ENCODE results near the gene PRC1. TPM values are rescaled to one million over a fixed set of nuclear protein-coding genes. Genes with fewer than 3 reads are reported as not detected.
A peak's percentile ranks its signal among the peaks of the same experiment; 100 is the strongest.

Gene PRC1
- total and polyA plus RNA-seq, 3 experiments from 2014 or later, result 3.4 to 79.9 (median 79.7) TPM

- CTCF ChIA-PET, result interaction anchor here (0.8 to 2.1 kb wide), 6 partner anchors 12 to 32 kb away, joined by 3 to 5 read pairs (median 3); partner anchors contain the start of gene HDDC3
- no peaks in the 10 kb centered on the region for H3K9me3 Mint-ChIP-seq
- peak overlapping the region in 1 of 8 donors; percentile 13 for H3K27ac Mint-ChIP-seq
- no peaks in the 10 kb centered on the region for H3K9me3 ChIP-seq (ENCODE audit: low read length)
- H3K36me3 ChIP-seq (ENCODE audit: insufficient read depth, low read length), result peaks cover 62% of the 10 kb centered on the region
- H3K4me3 Mint-ChIP-seq, result no peak overlapping the region
- H3K4me1 Mint-ChIP-seq, result peaks cover 0 to 8% (median 0%) of the 10 kb centered on the region in 3 donors
- POLR2A ChIA-PET, result no interaction called here
- peaks cover 0 to 4% of the 10 kb centered on the region in 2 donors for H3K27me3 Mint-ChIP-seq
- H3K27ac ChIP-seq (ENCODE audit: low read depth, low read length), result no peak overlapping the region
- H3K27me3 ChIP-seq (ENCODE audit: insufficient read depth, low read length, poor library complexity, severe bottlenecking), result no peaks in the 10 kb centered on the region
- H3K4me3 ChIP-seq (ENCODE audit: low read length), result no peak overlapping the region
- H3K4me1 ChIP-seq (ENCODE audit: insufficient read depth, low read length), result no peaks in the 10 kb centered on the region
- no peak for DNase-seq
- H3K36me3 Mint-ChIP-seq, result peaks cover 4 to 85% (median 23%) of the 10 kb centered on the region in 3 donors
These were observed 76.1 kb downstream of the PRC1 start for GRCh38 chr15:90918034-90918788.

- Histone ChIP-seq H3K36me3 (ENCODE audit: insufficient read depth, low read length) (peaks cover 68% of the 10 kb centered on the region), H3K27ac (ENCODE audit: low read depth, low read length) (no peak overlapping the region), H3K27me3 (ENCODE audit: insufficient read depth, low read length, poor library complexity, severe bottlenecking) (no peaks in the 10 kb centered on the region), H3K9me3 (ENCODE audit: low read length) (no peaks in the 10 kb centered on the region), H3K4me3 (ENCODE audit: low read length) (no peak overlapping the region), H3K4me1 (ENCODE audit: insufficient read depth, low read length) (no peaks in the 10 kb centered on the region)
- H3K9me3 Mint-ChIP-seq, result no peaks in the 10 kb centered on the region
- CTCF ChIA-PET, result interaction anchor here (0.9 to 2.1 kb wide), 3 partner anchors 15 to 17 kb away, joined by 3 to 5 read pairs (median 4); partner anchors contain the start of gene HDDC3
- H3K27ac Mint-ChIP-seq, result no peak overlapping the region
- POLR2A ChIA-PET, result no interaction called here
- H3K36me3 Mint-ChIP-seq, result peaks cover 4 to 92% (median 26%) of the 10 kb centered on the region in 3 donors
- H3K27me3 Mint-ChIP-seq, result peaks cover 0 to 4% of the 10 kb centered on the region in 2 donors
- peaks cover 0 to 4% (median 0%) of the 10 kb centered on the region in 3 donors for H3K4me1 Mint-ChIP-seq
- H3K4me3 Mint-ChIP-seq, result no peak overlapping the region
- DNase-seq, result no peak
These were observed 76.8 kb downstream of the PRC1 start for GRCh38 chr15:90917569-90917968.

DNA sequence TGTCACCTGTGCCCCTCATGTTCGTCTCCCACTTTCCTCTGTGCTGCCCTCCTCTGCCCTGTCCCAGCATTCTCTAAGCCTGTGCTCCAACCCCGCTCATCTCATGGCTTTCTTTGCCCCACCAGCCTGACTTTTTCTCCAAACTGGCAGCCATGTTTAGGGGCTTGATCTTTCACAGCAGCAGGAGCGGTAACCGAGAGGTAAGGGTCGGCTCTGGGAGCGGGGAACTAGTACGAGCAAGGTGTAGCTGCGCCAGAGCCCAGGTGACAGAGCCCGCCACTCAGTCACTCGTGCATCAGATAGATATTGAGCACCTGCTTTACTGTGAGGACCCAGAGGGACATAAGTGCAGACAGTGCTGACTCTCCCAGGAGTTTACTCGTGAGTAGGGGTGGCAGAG lies 77.9 kb downstream of the PRC1 start:
- no peaks in the 10 kb centered on the region for H3K9me3 ChIP-seq (ENCODE audit: low read length)
- no peak for DNase-seq
- H3K4me3 ChIP-seq (ENCODE audit: low read length), result no peak overlapping the region
- peaks cover 4 to 97% (median 26%) of the 10 kb centered on the region in 3 donors for H3K36me3 Mint-ChIP-seq
- H3K27me3 Mint-ChIP-seq, result peaks cover 0 to 4% of the 10 kb centered on the region in 2 donors
- peaks cover 79% of the 10 kb centered on the region for H3K36me3 ChIP-seq (ENCODE audit: insufficient read depth, low read length)
- ChIA-PET POLR2A (no interaction called here), CTCF (no interaction called here)
- H3K27me3 ChIP-seq (ENCODE audit: insufficient read depth, low read length, poor library complexity, severe bottlenecking), result no peaks in the 10 kb centered on the region
- no peaks in the 10 kb centered on the region for H3K4me1 Mint-ChIP-seq
- peak overlapping the region; percentile 43 for H3K27ac ChIP-seq (ENCODE audit: low read depth, low read length)
- H3K27ac Mint-ChIP-seq, result no peak overlapping the region
- no peaks in the 10 kb centered on the region for H3K4me1 ChIP-seq (ENCODE audit: insufficient read depth, low read length)
- H3K4me3 Mint-ChIP-seq, result no peak overlapping the region
- H3K9me3 Mint-ChIP-seq, result no peaks in the 10 kb centered on the region

Other genes starting within 250 kb of the PRC1 start
- gene FURIN, start 125.9 kb downstream of the PRC1 start, total RNA-seq, result 100 to 1,000 TPM; 121 to 124 TPM
- 11.7 TPM for gene FURIN, start 125.9 kb downstream of the PRC1 start, polyA plus RNA-seq
- gene FES, start 110.0 kb downstream of the PRC1 start, total RNA-seq, result 1 to 10 TPM; 2.5 to 2.6 TPM
- gene FES, start 110.0 kb downstream of the PRC1 start, polyA plus RNA-seq, result 0.28 TPM
- gene MAN2A2, start 91.2 kb downstream of the PRC1 start, total RNA-seq, result 10 to 100 TPM; 90.7 to 92.7 TPM
- 10.8 TPM for gene MAN2A2, start 91.2 kb downstream of the PRC1 start, polyA plus RNA-seq
- gene HDDC3, start 62.0 kb downstream of the PRC1 start, total RNA-seq, result 10 to 100 TPM; 39.5 to 43.5 TPM
- 34.7 TPM for gene HDDC3, start 62.0 kb downstream of the PRC1 start, polyA plus RNA-seq
- gene UNC45A, start 59.2 kb downstream of the PRC1 start, total RNA-seq, result 10 to 100 TPM; 74.6 to 78.2 TPM
- 68.6 TPM for gene UNC45A, start 59.2 kb downstream of the PRC1 start, polyA plus RNA-seq
- 10 to 100 TPM; 20.9 to 21.7 TPM for gene RCCD1, start 39.7 kb downstream of the PRC1 start, total RNA-seq
- 2.6 TPM for gene RCCD1, start 39.7 kb downstream of the PRC1 start, polyA plus RNA-seq
- gene VPS33B, start 28.1 kb upstream of the PRC1 start, total RNA-seq, result 10 to 100 TPM; 20.4 to 20.6 TPM
- gene VPS33B, start 28.1 kb upstream of the PRC1 start, polyA plus RNA-seq, result 10.6 TPM
- under 1 TPM in 1 of 2 experiments, not detected in 1; 0.02 TPM for gene SV2B, start 105.7 kb upstream of the PRC1 start, total RNA-seq
- gene SV2B, start 105.7 kb upstream of the PRC1 start, polyA plus RNA-seq, result not detected